CD4-positive, alpha-beta memory T cell (primary cell): ENCODE results near the gene AKNA. TPM values are rescaled to one million over a fixed set of nuclear protein-coding genes. Genes with fewer than 3 reads are reported as not detected.

Experiments
- CTCF ChIA-PET: fragments of 350-600 bp; sonication (Branson Sonifier 250); formaldehyde crosslinking; loops from one replicate; lab custom pipeline; 2021; ENCODE audit warnings: inconsistent platforms; ENCODE audit not compliant: partially characterized antibody; lab: Charles Lee
- POLR2A ChIA-PET: fragments of 350-600 bp; sonication (Branson Sonifier 250); formaldehyde crosslinking; loops from one replicate; lab custom pipeline; 2021; ENCODE audit not compliant: partially characterized antibody; lab: Charles Lee
- DNase-seq, 5 donors: peaks; one replicate each; pipeline versions ENCODE4 v3.0.0 to v3.0.0-alpha.2; 2020 to 2022; ENCODE audit warnings: mixed read lengths in 1 of 5
- H3K27ac ChIP-seq: one replicate; pipeline ENCODE4 v1.7.0; 2013; ENCODE audit warnings: low read depth, low read length
- H3K27me3 ChIP-seq: 2 replicates; pipeline ENCODE4 v1.7.0; 2013; ENCODE audit warnings: mild to moderate bottlenecking, low read length, moderate library complexity; ENCODE audit not compliant: insufficient read depth
- H3K36me3 ChIP-seq: 2 replicates; pipeline ENCODE4 v1.7.0; 2013; ENCODE audit warnings: mild to moderate bottlenecking, low read length, moderate library complexity; ENCODE audit not compliant: insufficient read depth
- H3K4me1 ChIP-seq: 2 replicates; pipeline ENCODE4 v1.7.0; 2013; ENCODE audit warnings: mild to moderate bottlenecking, low read length, moderate library complexity; ENCODE audit not compliant: insufficient read depth
- H3K4me3 ChIP-seq, 2 donors: one replicate each; pipeline ENCODE4 v1.7.0; 2013; ENCODE audit warnings: low read length in 2 of 2, mild to moderate bottlenecking in 1 of 2
- H3K9me3 ChIP-seq, 2 donors: one replicate each; pipeline ENCODE4 v1.7.0; 2013; ENCODE audit warnings: low read length in 2 of 2, control low read depth in 1 of 2; ENCODE audit not compliant: control insufficient read depth in 1 of 2
- H3K27ac Mint-ChIP-seq, 7 donors: one replicate each; pipeline ENCODE4 v1.8.0; 2020 to 2021; ENCODE audit warnings: mixed read lengths in 7 of 7, mild to moderate bottlenecking in 6 of 7, inconsistent platforms in 3 of 7, moderate library complexity in 3 of 7
- H3K27me3 Mint-ChIP-seq, 2 donors: one replicate each; pipeline ENCODE4 v1.8.0; 2020 to 2021; ENCODE audit warnings: mixed read lengths in 2 of 2
- H3K36me3 Mint-ChIP-seq, 2 donors: one replicate each; pipeline ENCODE4 v1.8.0; 2020 to 2021; ENCODE audit warnings: mixed read lengths in 2 of 2, inconsistent platforms in 1 of 2, mild to moderate bottlenecking in 1 of 2
- H3K4me1 Mint-ChIP-seq, 4 donors: one replicate each; pipeline ENCODE4 v1.8.0; 2020 to 2021; ENCODE audit warnings: mixed read lengths in 4 of 4, mild to moderate bottlenecking in 1 of 4
- H3K4me3 Mint-ChIP-seq, 8 donors: one replicate each; pipeline ENCODE4 v1.8.0; 2020 to 2021; ENCODE audit warnings: mixed read lengths in 8 of 8, mild to moderate bottlenecking in 7 of 8, moderate library complexity in 6 of 8, inconsistent platforms in 3 of 8
- H3K9me3 Mint-ChIP-seq, 8 donors: one replicate each; pipeline ENCODE4 v1.8.0; 2020 to 2021; ENCODE audit warnings: mixed read lengths in 8 of 8, mild to moderate bottlenecking in 5 of 8, inconsistent platforms in 3 of 8, moderate library complexity in 1 of 8
- intact Hi-C: fragments of 100-400 bp; cut with micrococcal nuclease; formaldehyde crosslinking; loops from one replicate; pipeline ENCODE4 v1.15.1; 2023
- polyA plus RNA-seq, 2 donors: library from polyadenylated mRNA; unstranded; fragments of 300-500 nt; fragmentation: Illumina TruSeq; gene quantifications; one replicate each; pipeline ENCODE4 v1.2.3, GENCODE V29; 2021
- total RNA-seq, 2 experiments: library from RNA; stranded (reverse); gene quantifications; one replicate each; pipeline ENCODE4 v1.2.3, GENCODE V29; 2021

The AKNA gene
- total and polyA plus RNA-seq, 4 experiments from 2014 or later, result 1.9 to 375 (median 205) TPM

DNA sequence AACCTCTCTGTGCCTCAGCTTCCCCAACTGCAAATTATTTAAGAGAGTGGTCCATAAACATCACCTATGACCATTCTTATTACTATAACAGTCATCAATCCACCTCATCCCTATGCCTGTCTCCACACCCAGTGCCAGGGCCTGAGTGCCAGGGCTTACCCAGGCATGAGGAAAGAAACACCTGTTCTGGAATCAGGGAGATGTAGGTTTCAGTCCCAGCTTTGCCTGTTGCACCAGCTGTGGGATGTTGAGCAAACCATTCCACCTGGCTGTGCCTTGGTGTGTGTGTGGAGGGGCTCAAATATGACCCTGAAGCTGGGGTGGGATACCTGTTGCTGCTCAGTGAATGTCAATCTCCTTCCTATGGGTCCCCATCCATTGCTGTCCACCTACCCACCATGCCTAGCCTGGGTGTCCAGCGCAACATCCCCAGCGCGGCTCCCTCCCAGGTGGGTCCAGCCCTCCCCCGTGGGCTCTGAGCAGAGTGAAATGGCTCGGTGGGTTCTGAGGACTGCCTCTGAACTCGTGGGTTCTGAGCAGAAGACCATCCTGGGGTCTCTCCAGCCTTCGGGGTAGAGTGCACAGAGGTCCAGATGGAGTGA lies 16.3 kb downstream of the AKNA start:
- Histone ChIP-seq H3K27ac (peak overlapping the region; percentile 79), H3K27me3 (no peaks in the 10 kb centered on the region), H3K4me3 (peak overlapping the region in 1 of 2 donors; percentile 57), H3K9me3 (no peaks in the 10 kb centered on the region), H3K36me3 (peaks cover 46% of the 10 kb centered on the region), H3K4me1 (peaks cover 96% of the 10 kb centered on the region)
- POLR2A ChIA-PET, result interaction anchor here (0.7 to 37.6 kb wide), 10 partner anchors 9 to 135 kb away, joined by 3 to 1614 read pairs (median 8); partner anchors contain the start of gene AKNA
- no peak for DNase-seq
- Mint-ChIP-seq H3K9me3 (peaks cover 0 to 3% (median 0%) of the 10 kb centered on the region in 8 donors), H3K27me3 (no peaks in the 10 kb centered on the region), H3K27ac (peak overlapping the region; percentile 78 to 99 (median 96)), H3K4me3 (peak overlapping the region; percentile 84 to 96 (median 88)), H3K4me1 (peaks cover 63 to 97% (median 87%) of the 10 kb centered on the region in 4 donors), H3K36me3 (peaks cover 63 to 76% of the 10 kb centered on the region in 2 donors)
- CTCF ChIA-PET, result interaction anchor here (1.1 to 4.9 kb wide), 7 partner anchors 8 to 34 kb away, joined by 4 to 85 read pairs (median 6); partner anchors contain the start of gene AKNA
- intact Hi-C loops, result no loop called here

DNA sequence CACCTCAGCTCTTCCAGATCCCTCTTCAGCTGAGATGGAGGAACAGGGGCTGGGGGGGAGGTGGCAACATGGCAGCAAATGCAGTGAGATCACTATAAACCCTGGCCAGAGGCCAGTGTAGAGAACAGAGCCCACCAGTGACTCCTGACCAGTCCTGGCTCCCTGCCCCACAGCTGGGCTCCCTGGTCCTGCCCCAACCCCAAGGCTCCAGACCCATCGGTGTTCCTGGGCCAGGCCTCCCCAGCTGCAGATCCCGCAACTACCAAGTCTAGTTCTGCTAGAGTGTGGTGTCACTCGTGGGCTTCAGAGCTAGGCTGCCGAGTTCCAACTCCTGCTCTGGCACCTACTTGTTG lies 16.8 kb downstream of the AKNA start:
- Histone ChIP-seq H3K4me3 (no peak overlapping the region), H3K4me1 (peaks cover 98% of the 10 kb centered on the region), H3K27me3 (no peaks in the 10 kb centered on the region), H3K9me3 (no peaks in the 10 kb centered on the region), H3K27ac (peak overlapping the region; percentile 79), H3K36me3 (peaks cover 43% of the 10 kb centered on the region)
- peak overlapping the region in 7 of 8 donors; percentile 51 to 96 (median 89) for H3K4me3 Mint-ChIP-seq
- H3K27ac Mint-ChIP-seq, result peak overlapping the region; percentile 78 to 99 (median 96)
- CTCF ChIA-PET, result interaction anchor here (1.2 to 4.9 kb wide), 6 partner anchors 9 to 35 kb away, joined by 4 to 85 read pairs (median 8); partner anchors contain the start of gene AKNA
- intact Hi-C loops, result no loop called here
- DNase-seq, result no peak
- H3K36me3 Mint-ChIP-seq, result peaks cover 61 to 78% of the 10 kb centered on the region in 2 donors
- H3K9me3 Mint-ChIP-seq, result peaks cover 0 to 4% (median 0%) of the 10 kb centered on the region in 8 donors
- peaks cover 65 to 99% (median 89%) of the 10 kb centered on the region in 4 donors for H3K4me1 Mint-ChIP-seq
- no peaks in the 10 kb centered on the region for H3K27me3 Mint-ChIP-seq
- POLR2A ChIA-PET, result interaction anchor here (1.0 to 37.6 kb wide), 8 partner anchors 8 to 38 kb away, joined by 3 to 1614 read pairs (median 13); partner anchors contain the start of gene AKNA

DNA sequence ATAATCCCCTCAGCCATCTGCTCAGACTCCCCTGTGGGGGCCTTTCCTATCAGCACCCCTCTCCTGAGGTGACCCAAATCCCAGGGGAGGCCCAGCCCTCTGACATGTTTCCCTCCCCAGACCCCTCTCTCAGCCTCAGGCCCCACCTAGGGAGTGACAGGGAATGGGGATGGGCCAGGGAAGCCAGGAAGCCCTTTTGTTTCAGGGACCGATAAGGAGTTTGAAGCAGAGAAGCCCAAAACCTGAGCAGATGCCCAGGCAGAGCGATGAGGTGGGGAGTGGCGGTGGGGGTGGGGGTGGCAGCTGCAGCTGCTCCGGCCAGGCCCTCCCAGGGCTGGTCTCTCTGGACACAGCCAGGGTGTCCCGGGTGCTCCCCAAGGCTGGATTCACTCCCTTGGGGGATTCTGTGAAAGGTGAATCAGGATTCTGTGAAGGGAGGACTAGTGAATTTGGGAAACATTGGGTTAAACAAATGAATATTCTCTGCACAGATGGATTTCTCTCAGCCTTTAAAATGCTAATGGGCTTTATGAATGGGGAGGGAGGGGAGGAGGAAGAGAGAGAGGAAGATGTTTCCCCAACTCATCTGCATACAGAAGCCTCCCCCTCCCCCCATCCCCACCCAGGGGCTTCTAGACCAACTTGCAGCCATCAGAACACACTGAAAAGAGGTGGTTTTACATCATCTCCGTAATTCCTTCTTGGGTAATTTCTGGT lies 17.4 kb downstream of the AKNA start:
- Histone ChIP-seq H3K4me1 (peaks cover 99% of the 10 kb centered on the region), H3K27me3 (no peaks in the 10 kb centered on the region), H3K4me3 (no peak overlapping the region), H3K36me3 (peaks cover 47% of the 10 kb centered on the region), H3K27ac (peak overlapping the region; percentile 79), H3K9me3 (no peaks in the 10 kb centered on the region)
- H3K4me3 Mint-ChIP-seq, result peak overlapping the region in 6 of 8 donors; percentile 10 to 96 (median 76)
- H3K4me1 Mint-ChIP-seq, result peaks cover 63 to 100% (median 89%) of the 10 kb centered on the region in 4 donors
- peak overlapping the region; percentile 75 to 99 (median 88) for H3K27ac Mint-ChIP-seq
- CTCF ChIA-PET, result interaction anchor here (1.2 to 4.9 kb wide), 5 partner anchors 9 to 35 kb away, joined by 4 to 85 read pairs (median 6); partner anchors contain the start of gene AKNA
- peaks cover 0 to 2% (median 0%) of the 10 kb centered on the region in 8 donors for H3K9me3 Mint-ChIP-seq
- peaks cover 61 to 78% of the 10 kb centered on the region in 2 donors for H3K36me3 Mint-ChIP-seq
- no peaks in the 10 kb centered on the region for H3K27me3 Mint-ChIP-seq
- no peak for DNase-seq
- POLR2A ChIA-PET, result interaction anchor here (1.0 to 37.6 kb wide), 6 partner anchors 7 to 38 kb away, joined by 3 to 1614 read pairs (median 23); partner anchors contain the start of gene AKNA
- intact Hi-C loops, result no loop called here

DNA sequence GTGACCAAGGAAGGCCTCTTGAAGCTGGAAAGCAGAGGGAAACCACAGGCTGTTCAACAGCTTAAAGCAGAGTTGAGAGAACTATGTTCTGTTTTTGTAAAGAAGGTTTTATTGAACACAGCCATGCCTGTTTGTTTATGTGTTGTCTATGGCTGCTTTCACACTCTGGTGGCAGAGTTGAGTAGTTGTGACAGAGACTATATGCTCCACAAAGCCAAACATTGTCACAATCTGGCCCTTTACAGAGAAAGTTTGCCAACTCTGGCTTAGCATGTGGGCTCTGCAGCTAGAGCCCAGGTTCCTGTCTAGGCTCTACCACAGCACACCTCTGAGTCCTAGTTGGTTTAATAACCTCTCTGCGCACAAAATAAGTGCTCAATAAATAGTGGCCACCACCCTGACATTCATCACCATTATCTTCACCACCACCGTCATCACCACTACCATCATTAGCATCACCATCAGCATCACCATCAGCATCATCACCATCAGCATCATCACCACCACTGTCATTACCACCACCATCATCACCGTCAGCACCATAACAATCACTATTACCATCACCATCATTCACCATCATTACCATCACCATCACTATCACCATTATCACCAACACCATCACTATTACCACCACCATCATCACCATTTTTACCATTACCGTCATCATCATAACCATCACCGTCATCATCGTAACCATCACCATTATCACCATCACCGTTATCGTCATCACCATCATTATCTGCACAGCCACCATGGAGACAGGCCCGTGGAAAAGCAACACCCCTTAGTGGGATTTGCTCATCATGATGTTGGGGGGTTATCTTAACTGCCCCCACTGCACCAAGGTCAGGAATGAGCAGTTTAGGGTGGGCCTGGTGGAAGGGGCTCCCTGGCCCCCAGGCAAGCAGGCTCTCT lies 18.3 kb downstream of the AKNA start:
- no peaks in the 10 kb centered on the region for H3K27me3 Mint-ChIP-seq
- Histone ChIP-seq H3K36me3 (peaks cover 52% of the 10 kb centered on the region), H3K27me3 (no peaks in the 10 kb centered on the region), H3K9me3 (no peaks in the 10 kb centered on the region), H3K4me1 (peaks cover 99% of the 10 kb centered on the region), H3K4me3 (no peak overlapping the region), H3K27ac (peak overlapping the region; percentile 79)
- peaks cover 0 to 2% (median 0%) of the 10 kb centered on the region in 8 donors for H3K9me3 Mint-ChIP-seq
- DNase-seq, result peak in 1 of 5 donors; percentile 42
- H3K4me3 Mint-ChIP-seq, result peak overlapping the region in 7 of 8 donors; percentile 19 to 69 (median 59)
- H3K36me3 Mint-ChIP-seq, result peaks cover 60 to 77% of the 10 kb centered on the region in 2 donors
- ChIA-PET POLR2A (interaction anchor here (0.7 to 37.6 kb wide), 4 partner anchors 7 to 223 kb away, joined by 4 to 1614 read pairs (median 47); partner anchors contain the start of gene AKNA), CTCF (interaction anchor here (1.1 to 8.5 kb wide), 3 partner anchors 17 to 29 kb away, joined by 3 to 84 read pairs (median 4); partner anchors contain the start of gene AKNA)
- peaks cover 60 to 100% (median 88%) of the 10 kb centered on the region in 4 donors for H3K4me1 Mint-ChIP-seq
- peak overlapping the region; percentile 74 to 97 (median 88) for H3K27ac Mint-ChIP-seq
- intact Hi-C loops, result no loop called here

DNA sequence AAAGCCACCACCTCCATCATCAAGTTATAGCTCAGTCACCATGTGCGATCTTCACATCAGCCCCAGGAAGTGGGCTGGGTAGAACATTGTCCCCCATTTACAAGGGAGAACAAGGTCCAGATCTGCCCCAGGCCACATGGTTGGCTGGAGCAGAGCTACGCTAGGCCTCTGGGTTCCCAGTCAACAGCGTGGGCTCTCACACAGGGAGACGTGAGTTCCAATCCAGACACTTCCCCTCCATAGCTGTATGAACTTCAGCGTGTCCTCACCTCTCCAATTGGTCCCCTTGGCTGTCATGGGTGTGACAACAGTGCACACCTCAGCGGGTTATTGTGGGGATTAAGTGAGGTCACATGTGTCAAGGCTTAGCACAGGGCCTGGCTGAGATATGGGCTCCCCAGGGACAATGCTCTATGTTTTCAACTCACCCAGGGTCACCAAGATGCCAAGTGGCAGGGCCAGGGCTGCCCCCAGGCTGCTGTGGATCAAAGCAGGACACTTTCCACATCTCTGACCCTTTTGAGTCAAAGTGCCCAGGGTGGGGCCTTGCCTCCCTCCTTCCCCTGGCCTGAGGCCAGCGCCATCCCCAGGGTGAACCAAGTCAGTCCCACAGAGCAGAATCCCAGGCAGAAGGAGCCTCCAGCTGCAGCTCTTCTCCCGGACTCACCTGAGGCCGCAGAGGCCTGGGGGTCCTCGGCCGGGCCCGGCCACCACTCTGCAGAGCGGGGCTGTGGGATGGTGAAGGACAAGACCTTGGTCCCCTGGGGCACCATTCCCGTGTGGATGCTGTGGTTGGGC lies 19.8 kb downstream of the AKNA start:
- Histone ChIP-seq H3K4me1 (peaks cover 99% of the 10 kb centered on the region), H3K36me3 (peaks cover 60% of the 10 kb centered on the region), H3K27me3 (no peaks in the 10 kb centered on the region), H3K27ac (peak overlapping the region; percentile 62), H3K4me3 (peak overlapping the region in 1 of 2 donors; percentile 17), H3K9me3 (no peaks in the 10 kb centered on the region)
- Mint-ChIP-seq H3K4me1 (peaks cover 64 to 100% (median 89%) of the 10 kb centered on the region in 4 donors), H3K9me3 (peaks cover 0 to 2% (median 0%) of the 10 kb centered on the region in 8 donors), H3K36me3 (peaks cover 65 to 81% of the 10 kb centered on the region in 2 donors), H3K27me3 (no peaks in the 10 kb centered on the region), H3K27ac (peak overlapping the region; percentile 78 to 97 (median 96)), H3K4me3 (peak overlapping the region; percentile 15 to 73 (median 60))
- intact Hi-C loops, result loop anchor here (2.0 kb wide), 1 partner anchor 15 kb away; no protein-coding TSS in a partner anchor
- DNase-seq, result no peak
- ChIA-PET POLR2A (interaction anchor here (1.2 to 37.6 kb wide), 7 partner anchors 9 to 136 kb away, joined by 3 to 1614 read pairs (median 25); partner anchors contain the start of gene AKNA), CTCF (interaction anchor here (0.8 to 8.5 kb wide), 8 partner anchors 10 to 67 kb away, joined by 3 to 84 read pairs (median 4); partner anchors contain the start of gene AKNA)
